ENCODE measurements around the gene IL12RB1. TPM values are rescaled to one million over a fixed set of nuclear protein-coding genes. Genes with fewer than 3 reads are reported as not detected.
A peak's percentile ranks its signal among the peaks of the same experiment; 100 is the strongest.

IL12RB1 gene
- total RNA-seq, 1 experiment from 2014 or later, result not detected

DNA sequence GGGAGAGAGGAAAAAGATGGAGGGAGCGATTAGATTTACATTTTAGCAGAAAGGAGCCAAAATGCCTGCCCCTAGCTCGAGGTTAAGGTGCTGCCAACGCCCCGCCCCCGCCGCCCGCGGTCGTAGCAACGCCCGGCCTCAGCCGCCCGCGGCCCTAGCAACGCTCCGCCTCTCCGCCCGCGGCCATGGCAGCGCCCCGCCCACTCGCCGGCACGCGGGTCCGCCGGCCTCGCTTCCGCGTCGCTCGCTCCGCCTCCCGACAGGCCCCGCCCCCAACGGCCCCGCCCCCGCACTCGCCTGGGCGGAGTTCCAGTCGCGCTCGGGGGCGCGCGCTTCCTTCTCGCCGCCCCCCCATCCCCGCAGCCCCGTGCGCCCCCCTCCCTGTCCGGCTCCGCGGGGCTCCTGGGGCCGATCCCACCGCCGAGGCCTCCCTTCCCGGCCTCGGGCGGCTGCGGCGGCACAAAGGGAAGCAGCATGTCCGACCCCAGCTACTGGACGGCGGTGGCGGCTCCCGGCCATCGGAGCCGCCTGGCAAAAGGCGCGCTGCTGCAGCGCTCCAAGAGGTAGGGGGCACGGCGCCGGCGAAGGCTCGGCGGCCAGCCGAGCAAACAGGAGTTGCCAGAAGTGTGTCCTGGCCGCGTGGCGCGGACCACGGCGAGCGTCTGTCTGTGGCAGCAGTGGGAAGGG, 31.1 kb upstream of the IL12RB1 start:
- H3K36me3 ChIP-seq (ENCODE audit: control insufficient read depth in 1 of 2, insufficient read depth in 2 of 2, low read length in 2 of 2), result peaks cover 0 to 3% of the 10 kb centered on the region in 2 experiments; a peak in 1 of 4 replicates
- H3K9ac ChIP-seq (ENCODE audit: low read length), result peak overlapping the region; percentile 83
- peaks cover 11% of the 10 kb centered on the region; the same call in 1 of the 2 replicates for H3K79me2 ChIP-seq (ENCODE audit: insufficient read depth, low read length)
- DNase-seq (ENCODE audit: low read depth, low spot score) (peak; percentile 39), ATAC-seq (peak; percentile 87)
- no peaks in the 10 kb centered on the region for H3K27me3 ChIP-seq (ENCODE audit: insufficient read depth, low read length)
- H2AFZ ChIP-seq (ENCODE audit: low read depth, low read length, poor library complexity, severe bottlenecking), result no peak overlapping the region
- no peaks in the 10 kb centered on the region for H3K9me3 ChIP-seq (ENCODE audit: control insufficient read depth in 1 of 2, insufficient read depth in 1 of 2, low read depth in 1 of 2, low read length in 2 of 2)
- peak overlapping the region; percentile 65 to 84 for H3K4me3 ChIP-seq (replicated peaks in 1 of 2; ENCODE audit: low read depth in 1 of 2, low read length in 2 of 2)
- H3K4me1 ChIP-seq (ENCODE audit: control insufficient read depth in 1 of 2, insufficient read depth in 2 of 2, low read length in 2 of 2), result peaks cover 8 to 21% of the 10 kb centered on the region in 2 experiments
- intact Hi-C loops (cut with micrococcal nuclease), result loop anchor here (1.0 kb wide), 1 partner anchor 34 kb away; no protein-coding TSS in a partner anchor
- POLR2A ChIA-PET, result interaction anchor here (1.7 kb wide), 1 partner anchor 164 kb away, joined by 5 read pairs; the partner anchor contains the start of gene JUND
- TF ChIP-seq ZBTB33 (IDR thresholded peaks at IDR 0.05; ENCODE audit: extremely low read depth, insufficient replicate concordance, low read length), result no peak
- TF ChIP-seq YY1 (IDR thresholded peaks at IDR 0.05; ENCODE audit: extremely low read depth, insufficient replicate concordance, low read depth, low read length), result peak; percentile 37
- peak; percentile 71 for TF ChIP-seq EGR1 (IDR thresholded peaks at IDR 0.05; ENCODE audit: low read depth)
- peak overlapping the region; percentile 57 for H3K27ac ChIP-seq (ENCODE audit: low read depth, low read length)
- BruUV-seq (replicated peaks), result no TSS peak
- H3K9me2 ChIP-seq (ENCODE audit: insufficient read depth), result no peaks in the 10 kb centered on the region
- CTCF ChIA-PET, result no interaction called here
- H3K4me2 ChIP-seq (ENCODE audit: low read length), result peak overlapping the region; percentile 91
- H4K20me1 ChIP-seq (ENCODE audit: insufficient read depth), result no peaks in the 10 kb centered on the region
- RAD21 ChIA-PET (ENCODE audit: low non-redundant PET in 1 of 2, low total read pairs in 2 of 2, uncharacterized antibody in 2 of 2, unreplicated experiment in 2 of 2), result interaction anchor here in 1 of 2 experiments (1.0 kb wide), 1 partner anchor 297 kb away, joined by 3 read pairs; no protein-coding TSS in a partner anchor

DNA sequence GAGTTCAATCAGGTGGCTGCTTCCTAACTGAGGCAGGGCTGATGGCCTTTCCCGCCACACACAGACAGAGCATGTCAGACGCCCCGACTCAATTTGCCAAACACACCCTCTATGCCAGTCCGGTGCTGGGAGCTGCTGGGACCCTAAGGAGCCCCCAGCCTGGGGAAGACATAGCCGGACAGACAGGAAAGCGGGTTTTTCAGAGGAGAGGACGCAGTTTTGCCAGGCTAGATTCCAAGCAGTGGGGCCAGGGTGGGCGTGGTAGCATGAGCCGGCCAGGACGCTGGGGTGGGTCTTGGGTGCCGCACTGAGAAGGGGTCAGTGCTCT, 30.6 kb upstream of the IL12RB1 start:
- ChIA-PET CTCF (no interaction called here), RAD21 (ENCODE audit: low non-redundant PET in 1 of 2, low total read pairs in 2 of 2, uncharacterized antibody in 2 of 2, unreplicated experiment in 2 of 2) (interaction anchor here in 1 of 2 experiments (1.0 kb wide), 1 partner anchor 297 kb away, joined by 3 read pairs; no protein-coding TSS in a partner anchor), POLR2A (interaction anchor here (1.7 kb wide), 1 partner anchor 164 kb away, joined by 5 read pairs; the partner anchor contains the start of gene JUND)
- intact Hi-C loops (cut with micrococcal nuclease), result loop anchor here (1.0 kb wide), 1 partner anchor 35 kb away; no protein-coding TSS in a partner anchor
- H3K27me3 ChIP-seq (ENCODE audit: insufficient read depth, low read length), result no peaks in the 10 kb centered on the region
- H3K9ac ChIP-seq (ENCODE audit: low read length), result peak overlapping the region; percentile 83
- H3K79me2 ChIP-seq (ENCODE audit: insufficient read depth, low read length), result peaks cover 11% of the 10 kb centered on the region; the same call in 1 of the 2 replicates
- peaks cover 11 to 25% of the 10 kb centered on the region in 2 experiments for H3K4me1 ChIP-seq (ENCODE audit: control insufficient read depth in 1 of 2, insufficient read depth in 2 of 2, low read length in 2 of 2)
- H3K4me3 ChIP-seq (replicated peaks in 1 of 2; ENCODE audit: low read depth in 1 of 2, low read length in 2 of 2), result peak overlapping the region; percentile 24 to 26; a peak in 3 of 4 replicates
- ATAC-seq (no peak), DNase-seq (ENCODE audit: low read depth, low spot score) (no peak)
- no peaks in the 10 kb centered on the region for H4K20me1 ChIP-seq (ENCODE audit: insufficient read depth)
- no peak for TF ChIP-seq CEBPB (IDR thresholded peaks at IDR 0.05; ENCODE audit: low read depth)
- no peak for TF ChIP-seq CBX3 (IDR thresholded peaks at IDR 0.05; ENCODE audit: low read depth)
- no peak for TF ChIP-seq SP1 (IDR thresholded peaks at IDR 0.05; ENCODE audit: low read depth)
- no peak for TF ChIP-seq ELF1 (IDR thresholded peaks at IDR 0.05; ENCODE audit: borderline replicate concordance, low read depth)
- no peak for TF ChIP-seq SRF (IDR thresholded peaks at IDR 0.05; ENCODE audit: low read depth)
- TF ChIP-seq, protein P1, sequence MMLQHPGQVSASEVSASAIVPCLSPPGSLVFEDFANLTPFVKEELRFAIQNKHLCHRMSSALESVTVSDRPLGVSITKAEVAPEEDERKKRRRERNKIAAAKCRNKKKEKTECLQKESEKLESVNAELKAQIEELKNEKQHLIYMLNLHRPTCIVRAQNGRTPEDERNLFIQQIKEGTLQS (IDR thresholded peaks at IDR 0.05), result no peak
- TF ChIP-seq ZFX (IDR thresholded peaks at IDR 0.05), result no peak
- TF ChIP-seq ZNF274 (IDR thresholded peaks at IDR 0.05; ENCODE audit: low read depth, low read length), result no peak
- peaks cover 0 to 1% of the 10 kb centered on the region in 2 experiments; a peak in 1 of 4 replicates for H3K36me3 ChIP-seq (ENCODE audit: control insufficient read depth in 1 of 2, insufficient read depth in 2 of 2, low read length in 2 of 2)
- H3K9me3 ChIP-seq (ENCODE audit: control insufficient read depth in 1 of 2, insufficient read depth in 1 of 2, low read depth in 1 of 2, low read length in 2 of 2), result no peaks in the 10 kb centered on the region
- H3K9me2 ChIP-seq (ENCODE audit: insufficient read depth), result no peaks in the 10 kb centered on the region
- peak overlapping the region; percentile 91 for H3K4me2 ChIP-seq (ENCODE audit: low read length)
- H3K27ac ChIP-seq (ENCODE audit: low read depth, low read length), result peak overlapping the region; percentile 57
- no TSS peak for BruUV-seq (replicated peaks)
- H2AFZ ChIP-seq (ENCODE audit: low read depth, low read length, poor library complexity, severe bottlenecking), result no peak overlapping the region

Data from HCT116 (cell line).